Tibial nerve (tissue), 4 donors: ENCODE results near the gene TRIM39.

Experiments
- CTCF ChIP-seq, 5 experiments: fragments of 200-600 bp in 3 of 5; fragments of 450-650 bp in 2 of 5; sonication (generic) in 3 of 5; IDR thresholded peaks; one replicate each; pipeline ENCODE4 v1.5.1; 2016 to 2019; ENCODE audit warnings: antibody characterized with exemption in 5 of 5, mild to moderate bottlenecking in 3 of 5, moderate library complexity in 2 of 5
- EP300 ChIP-seq, 2 donors: sonication (generic); formaldehyde crosslinking; IDR thresholded peaks; one replicate each; pipeline ENCODE4 v1.6.1; 2017; ENCODE audit warnings: antibody characterized with exemption in 2 of 2, mild to moderate bottlenecking in 1 of 2
- POLR2A ChIP-seq, 2 donors: fragments of 450-650 bp; IDR thresholded peaks; one replicate each; pipeline ENCODE4 v1.6.1; 2017; ENCODE audit warnings: antibody characterized with exemption in 2 of 2, mild to moderate bottlenecking in 2 of 2, moderate library complexity in 2 of 2

- no peak for TF ChIP-seq CTCF (IDR thresholded peaks at IDR 0.05)
- TF ChIP-seq POLR2A (IDR thresholded peaks at IDR 0.05), result no peak
- TF ChIP-seq EP300 (IDR thresholded peaks at IDR 0.05), result no peak
Observed at GRCh38 chr6:30364591-30364990, 37.9 kb downstream of the TRIM39 start.
